Neuronal stem cell (in vitro differentiated cells): ENCODE data around the gene C5orf15.
A peak's percentile ranks its signal among the peaks of the same experiment; 100 is the strongest.

ENCODE experiments used
- DNase-seq: peaks from one replicate; pipeline ENCODE4 v3.0.0-alpha.2; 2013; ENCODE audit warnings: low spot score
- H2AFZ ChIP-seq: one replicate; pipeline ENCODE4 v1.6.1; 2013; ENCODE audit warnings: mild to moderate bottlenecking, low read length, inconsistent platforms
- H2AK5ac ChIP-seq: 2 replicates; pipeline ENCODE4 v1.6.1; 2013; ENCODE audit warnings: low read depth, mild to moderate bottlenecking, inconsistent platforms, low read length, moderate library complexity, mixed read lengths
- H2BK120ac ChIP-seq: 2 replicates; pipeline ENCODE4 v1.6.1; 2013; ENCODE audit warnings: low read depth, mild to moderate bottlenecking, inconsistent platforms, low read length, moderate library complexity, mixed read lengths
- H2BK12ac ChIP-seq: one replicate; pipeline ENCODE4 v1.6.1; 2013; ENCODE audit warnings: low read length, inconsistent platforms
- H2BK15ac ChIP-seq: 2 replicates; pipeline ENCODE4 v1.6.1; 2013; ENCODE audit warnings: mild to moderate bottlenecking, low read length, inconsistent platforms, mixed read lengths
- H2BK5ac ChIP-seq: one replicate; pipeline ENCODE4 v1.6.1; 2013; ENCODE audit warnings: inconsistent platforms, mild to moderate bottlenecking, low read length, moderate library complexity
- H3K14ac ChIP-seq: one replicate; pipeline ENCODE4 v1.6.1; 2013; ENCODE audit warnings: low read length, inconsistent platforms
- H3K18ac ChIP-seq: 2 replicates; pipeline ENCODE4 v1.6.1; 2013; ENCODE audit warnings: low read length, inconsistent platforms
- H3K23ac ChIP-seq: 2 replicates; pipeline ENCODE4 v1.6.1; 2013; ENCODE audit warnings: low read depth, mild to moderate bottlenecking, mixed read lengths, low read length, inconsistent platforms; ENCODE audit not compliant: poor library complexity
- H3K27ac ChIP-seq: replicated peaks from 3 replicates; pipeline ENCODE4 v1.5.1; 2013; ENCODE audit warnings: low read length, inconsistent platforms
- H3K27me3 ChIP-seq, 3 experiments: 2 replicates each; pipeline ENCODE4 v1.6.1; 2013; ENCODE audit warnings: low read length in 3 of 3, mild to moderate bottlenecking in 2 of 3, inconsistent platforms in 1 of 3, low read depth in 1 of 3, mixed read lengths in 1 of 3, moderate library complexity in 1 of 3; ENCODE audit not compliant: control insufficient read depth in 3 of 3, insufficient read depth in 3 of 3
- H3K36me3 ChIP-seq, 2 donors: replicated peaks in 1 of 2; 2 replicates each; pipeline ENCODE4 v1.6.1; 2013; ENCODE audit warnings: low read length in 2 of 2; ENCODE audit not compliant: control insufficient read depth in 2 of 2, insufficient read depth in 2 of 2
- H3K4ac ChIP-seq: 2 replicates; pipeline ENCODE4 v1.6.1; 2013; ENCODE audit warnings: inconsistent platforms, mild to moderate bottlenecking, low read length, moderate library complexity
- H3K4me1 ChIP-seq, 2 donors: 1 replicate in 1 of 2; 2 replicates in 1 of 2; pipeline ENCODE4 v1.6.1; 2013; ENCODE audit warnings: low read length in 2 of 2, low read depth in 1 of 2; ENCODE audit not compliant: control insufficient read depth in 2 of 2, insufficient read depth in 1 of 2
- H3K4me2 ChIP-seq: one replicate; pipeline ENCODE4 v1.6.1; 2013; ENCODE audit warnings: mild to moderate bottlenecking, low read length, inconsistent platforms; ENCODE audit not compliant: insufficient read depth, poor library complexity, severe bottlenecking
- H3K4me3 ChIP-seq, 2 donors: 2 replicates each; pipeline ENCODE4 v1.5.1; 2013; ENCODE audit warnings: low read length in 2 of 2, mild to moderate bottlenecking in 2 of 2, inconsistent platforms in 1 of 2, moderate library complexity in 1 of 2
- H3K79me1 ChIP-seq: one replicate; pipeline ENCODE4 v1.6.1; 2013; ENCODE audit warnings: low read depth, mild to moderate bottlenecking, inconsistent platforms, low read length, moderate library complexity
- H3K9ac ChIP-seq: one replicate; pipeline ENCODE4 v1.6.1; 2013; ENCODE audit warnings: mild to moderate bottlenecking, low read depth, low read length, inconsistent platforms; ENCODE audit not compliant: poor library complexity
- H3K9me3 ChIP-seq, 2 donors: replicated peaks in 1 of 2; 2 replicates each; pipeline versions ENCODE3 to v1.6.1; 2013; ENCODE audit warnings: low read length in 2 of 2, mild to moderate bottlenecking in 2 of 2, inconsistent platforms in 1 of 2, low read depth in 1 of 2, mixed read lengths in 1 of 2, moderate library complexity in 1 of 2; ENCODE audit not compliant: control insufficient read depth in 2 of 2, insufficient read depth in 1 of 2
- H4K8ac ChIP-seq: one replicate; pipeline ENCODE4 v1.6.1; 2013; ENCODE audit warnings: low read depth, mild to moderate bottlenecking, inconsistent platforms, low read length, moderate library complexity
- H4K91ac ChIP-seq: one replicate; pipeline ENCODE4 v1.6.1; 2013; ENCODE audit warnings: low read length, low read depth, mild to moderate bottlenecking, inconsistent platforms; ENCODE audit not compliant: poor library complexity
- WGBS, 2 donors: extraction: QIAGEN DNeasy Blood & Tissue Kit; methylation state at CpG; one replicate each; pipeline ENCODE4 v1.1.7; 2013; ENCODE audit warnings: missing lambda C conversion rate in 2 of 2, mixed read lengths in 1 of 2; ENCODE audit not compliant: insufficient read length in 2 of 2, insufficient replicate concordance in 1 of 2; ENCODE audit errors: extremely low coverage in 2 of 2; 5-methylcytosine and 5-hydroxymethylcytosine counted together

C5orf15 gene

DNA sequence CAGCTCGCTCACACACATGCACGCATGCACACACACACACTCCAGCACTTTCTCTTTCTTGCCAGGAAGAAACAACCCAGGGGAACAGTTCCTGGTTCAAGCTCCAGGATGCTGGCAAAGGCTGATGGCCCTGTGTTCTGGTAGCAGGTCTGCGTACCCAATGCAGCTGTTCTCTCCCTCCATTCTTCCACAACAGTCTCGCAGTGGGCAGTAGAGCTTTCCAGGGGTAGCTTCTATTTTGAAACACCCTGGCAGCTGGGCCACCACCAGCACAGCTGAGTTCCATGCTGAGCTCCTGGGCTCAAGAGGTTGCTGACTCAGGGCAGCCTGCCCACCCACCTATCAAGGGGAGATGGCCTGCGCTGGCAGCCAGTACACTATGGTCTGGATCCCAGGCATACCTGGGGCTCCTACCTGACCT is 31.7 kb upstream of the C5orf15 start:
- Histone ChIP-seq H3K27me3 (no peaks in the 10 kb centered on the region), H2BK5ac (no peak overlapping the region), H3K4me3 (no peak overlapping the region), H2BK120ac (no peak overlapping the region), H3K9me3 (no peaks in the 10 kb centered on the region), H4K91ac (no peak overlapping the region), H2AK5ac (no peak overlapping the region), H3K27ac (no peak overlapping the region), H4K8ac (no peak overlapping the region), H3K14ac (peak overlapping the region; percentile 78), H3K36me3 (peaks cover 6 to 39% of the 10 kb centered on the region in 2 donors), H3K18ac (no peak overlapping the region), H3K23ac (no peak overlapping the region), H2BK12ac (no peak overlapping the region), H2BK15ac (no peak overlapping the region), H3K79me1 (peaks cover 15% of the 10 kb centered on the region), H3K4me1 (peaks cover 17 to 18% of the 10 kb centered on the region in 2 donors), H2AFZ (no peak overlapping the region), H3K4me2 (no peak overlapping the region), H3K9ac (no peak overlapping the region), H3K4ac (no peak overlapping the region)
- no peak for DNase-seq
- no CpG with 5 or more reads among the region's 5 CpGs for WGBS, 2 donors

DNA sequence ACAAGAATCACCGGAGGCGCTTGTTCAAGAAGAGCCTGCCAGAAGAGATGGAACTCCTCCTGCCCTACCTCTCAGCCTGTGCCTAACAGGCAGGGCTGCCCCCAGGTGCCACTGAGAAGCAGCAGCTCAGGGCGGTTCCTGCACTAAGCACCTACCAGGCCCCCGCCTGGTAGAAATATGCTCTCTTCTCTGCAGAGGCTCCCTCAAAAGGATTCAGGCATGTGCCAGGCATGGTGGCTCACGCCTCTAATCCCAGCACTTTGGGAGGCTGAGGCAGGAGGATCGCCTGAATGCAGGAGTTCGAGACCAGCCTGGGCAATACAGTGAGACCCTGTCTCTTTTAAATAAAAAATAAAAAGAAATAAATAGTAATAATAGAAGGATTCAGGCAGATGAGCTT is 30.4 kb upstream of the C5orf15 start:
- peaks cover 17 to 20% of the 10 kb centered on the region in 2 donors for H3K4me1 ChIP-seq
- H3K27ac ChIP-seq = no peak overlapping the region

DNA sequence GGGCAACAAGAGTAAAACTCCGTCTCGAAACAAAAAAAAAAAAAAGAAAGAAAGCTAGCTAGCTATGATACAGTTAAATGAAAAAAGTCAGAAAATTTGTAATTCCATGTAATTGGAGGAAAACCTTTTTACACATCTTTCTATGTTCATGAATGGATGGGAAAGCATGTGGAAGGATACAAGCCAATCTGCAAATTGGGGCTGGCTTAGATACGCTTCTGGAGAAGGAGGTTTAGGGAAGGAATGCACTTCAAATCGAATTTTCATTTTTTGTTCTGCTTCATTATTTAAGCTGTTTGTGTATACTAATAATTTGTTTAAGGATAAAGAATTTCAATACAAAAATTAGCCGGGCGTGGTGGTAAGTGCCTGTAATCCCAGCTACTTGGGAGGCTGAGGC is 29.6 kb upstream of the C5orf15 start:
- no peak overlapping the region for H2AK5ac ChIP-seq
- no peak overlapping the region for H3K14ac ChIP-seq
- no peak overlapping the region for H3K4ac ChIP-seq
- H3K36me3 ChIP-seq = peaks cover 6 to 39% of the 10 kb centered on the region in 2 donors
- H3K23ac ChIP-seq = no peak overlapping the region
- H2BK5ac ChIP-seq = no peak overlapping the region
- no peak overlapping the region for H2AFZ ChIP-seq
- H3K27ac ChIP-seq = no peak overlapping the region
- H3K4me2 ChIP-seq = no peak overlapping the region
- WGBS, 2 donors = no CpG with 5 or more reads among the region's 6 CpGs
- H3K4me1 ChIP-seq = peaks cover 13 to 18% of the 10 kb centered on the region in 2 donors
- H2BK12ac ChIP-seq = no peak overlapping the region
- H3K9ac ChIP-seq = no peak overlapping the region
- H3K4me3 ChIP-seq = no peak overlapping the region
- no peaks in the 10 kb centered on the region for H3K27me3 ChIP-seq
- no peak for DNase-seq
- H3K18ac ChIP-seq = no peak overlapping the region
- no peak overlapping the region for H2BK15ac ChIP-seq
- no peaks in the 10 kb centered on the region for H3K9me3 ChIP-seq
- no peak overlapping the region for H2BK120ac ChIP-seq
- H3K79me1 ChIP-seq = peaks cover 16% of the 10 kb centered on the region
- H4K91ac ChIP-seq = no peak overlapping the region
- no peak overlapping the region for H4K8ac ChIP-seq

More for the DNA sequence above, 30.4 kb upstream of the C5orf15 start:
- Histone ChIP-seq H3K4ac (no peak overlapping the region), H4K8ac (no peak overlapping the region), H3K23ac (no peak overlapping the region), H3K18ac (no peak overlapping the region), H2BK5ac (no peak overlapping the region), H2BK12ac (no peak overlapping the region), H2AK5ac (no peak overlapping the region), H3K9me3 (no peaks in the 10 kb centered on the region), H2AFZ (no peak overlapping the region), H3K9ac (no peak overlapping the region), H4K91ac (no peak overlapping the region), H3K4me2 (no peak overlapping the region), H3K79me1 (peaks cover 15% of the 10 kb centered on the region), H3K27me3 (no peaks in the 10 kb centered on the region), H2BK120ac (no peak overlapping the region), H3K14ac (no peak overlapping the region), H3K36me3 (peaks cover 6 to 39% of the 10 kb centered on the region in 2 donors), H2BK15ac (no peak overlapping the region), H3K4me3 (no peak overlapping the region)
- no peak for DNase-seq
- no CpG with 5 or more reads among the region's 7 CpGs for WGBS, 2 donors

DNA sequence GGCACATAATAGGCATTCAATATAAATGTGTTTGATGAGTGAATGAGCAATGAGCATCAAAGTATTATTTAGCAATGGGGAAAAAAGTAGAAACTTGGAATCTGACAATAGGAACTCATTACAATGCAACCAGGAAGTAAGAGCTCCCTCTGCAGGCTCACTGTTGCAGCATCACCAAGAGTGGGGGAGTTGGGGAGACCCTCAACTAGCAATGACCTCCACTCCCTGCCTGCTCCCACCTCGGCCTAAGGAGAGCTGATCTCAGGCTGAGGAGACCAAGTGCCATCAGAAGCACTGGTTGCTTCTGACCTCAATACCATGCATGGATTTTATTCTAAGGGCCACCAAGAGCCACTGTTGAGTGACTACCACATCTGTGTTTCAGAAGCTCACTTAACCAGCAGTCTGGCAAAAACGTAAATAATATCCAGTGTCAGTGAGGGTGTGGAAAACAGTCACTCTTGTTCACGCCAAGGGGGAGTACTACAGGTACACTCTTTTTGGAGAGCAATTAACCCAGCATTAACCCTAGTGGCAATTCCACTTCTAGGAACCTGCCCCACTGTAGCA is 28.3 kb upstream of the C5orf15 start:
- peaks cover 11 to 17% of the 10 kb centered on the region in 2 donors for H3K4me1 ChIP-seq
- no peak overlapping the region for H2AFZ ChIP-seq

More for the DNA sequence above, 28.3 kb upstream of the C5orf15 start:
- Histone ChIP-seq H3K79me1 (peaks cover 16% of the 10 kb centered on the region), H4K8ac (no peak overlapping the region), H3K14ac (no peak overlapping the region), H2BK12ac (no peak overlapping the region), H3K9ac (no peak overlapping the region), H3K9me3 (no peaks in the 10 kb centered on the region), H2AK5ac (no peak overlapping the region), H3K27me3 (no peaks in the 10 kb centered on the region), H3K4me2 (no peak overlapping the region), H3K36me3 (peaks cover 5 to 36% of the 10 kb centered on the region in 2 donors), H3K4me3 (no peak overlapping the region), H2BK120ac (no peak overlapping the region), H3K18ac (no peak overlapping the region), H3K23ac (no peak overlapping the region), H3K4ac (no peak overlapping the region), H2BK5ac (no peak overlapping the region), H2BK15ac (no peak overlapping the region), H4K91ac (no peak overlapping the region), H3K27ac (no peak overlapping the region)
- no CpG with 5 or more reads among the region's 3 CpGs for WGBS, 2 donors
- no peak for DNase-seq
